ENCODE measurements around the gene LRFN4. TPM values are rescaled to one million over a fixed set of nuclear protein-coding genes. Genes with fewer than 3 reads are reported as not detected.

The LRFN4 gene
- total RNA-seq, 2 experiments from 2014 or later = 33.9 to 38.6 TPM

DNA sequence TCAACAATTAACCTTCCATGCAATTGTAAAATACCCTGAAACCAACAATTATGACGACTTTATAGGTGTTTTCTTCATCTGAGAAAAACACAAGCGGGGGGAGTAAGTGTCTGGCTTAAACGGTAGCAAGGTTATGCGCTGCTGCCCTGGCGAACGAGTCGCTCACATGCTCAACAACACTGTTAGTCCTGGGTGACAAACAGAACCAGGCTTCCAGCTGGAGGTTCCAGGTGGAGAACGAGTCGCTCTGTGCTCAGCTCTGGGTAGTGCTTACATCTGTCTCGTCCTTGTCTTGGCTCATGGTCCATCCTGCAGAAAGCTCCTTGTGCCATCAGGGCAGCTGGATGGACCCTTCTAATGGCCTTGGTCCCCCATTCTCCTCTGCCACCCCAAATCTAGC is 53.2 kb downstream of the LRFN4 start:
- ChIA-PET CTCF (ENCODE audit: unreplicated experiment) (no interaction called here), POLR2A (no interaction called here)
- no peak for DNase-seq (ENCODE audit: low spot score)
- Histone ChIP-seq H3K4me2 (ENCODE audit: low read length) (no peak overlapping the region), H3K9me3 (ENCODE audit: low read length) (no peaks in the 10 kb centered on the region), H3K79me2 (ENCODE audit: insufficient read depth, low read depth, low read length) (no peaks in the 10 kb centered on the region), H3K4me1 (ENCODE audit: insufficient read depth, low read length, poor library complexity, severe bottlenecking) (no peaks in the 10 kb centered on the region), H3K9me2 (ENCODE audit: insufficient read depth, low read length) (no peaks in the 10 kb centered on the region), H3K4me3 (ENCODE audit: low read depth, low read length, poor library complexity, severe bottlenecking) (no peak overlapping the region), H3K27ac (ENCODE audit: low read depth, low read length, poor library complexity, severe bottlenecking) (no peak overlapping the region), H4K20me1 (ENCODE audit: insufficient read depth, low read length) (no peaks in the 10 kb centered on the region), H3K36me3 (ENCODE audit: insufficient read depth, low read length) (no peaks in the 10 kb centered on the region), H2AFZ (ENCODE audit: low read length) (no peak overlapping the region)
- TF ChIP-seq, protein P1, sequence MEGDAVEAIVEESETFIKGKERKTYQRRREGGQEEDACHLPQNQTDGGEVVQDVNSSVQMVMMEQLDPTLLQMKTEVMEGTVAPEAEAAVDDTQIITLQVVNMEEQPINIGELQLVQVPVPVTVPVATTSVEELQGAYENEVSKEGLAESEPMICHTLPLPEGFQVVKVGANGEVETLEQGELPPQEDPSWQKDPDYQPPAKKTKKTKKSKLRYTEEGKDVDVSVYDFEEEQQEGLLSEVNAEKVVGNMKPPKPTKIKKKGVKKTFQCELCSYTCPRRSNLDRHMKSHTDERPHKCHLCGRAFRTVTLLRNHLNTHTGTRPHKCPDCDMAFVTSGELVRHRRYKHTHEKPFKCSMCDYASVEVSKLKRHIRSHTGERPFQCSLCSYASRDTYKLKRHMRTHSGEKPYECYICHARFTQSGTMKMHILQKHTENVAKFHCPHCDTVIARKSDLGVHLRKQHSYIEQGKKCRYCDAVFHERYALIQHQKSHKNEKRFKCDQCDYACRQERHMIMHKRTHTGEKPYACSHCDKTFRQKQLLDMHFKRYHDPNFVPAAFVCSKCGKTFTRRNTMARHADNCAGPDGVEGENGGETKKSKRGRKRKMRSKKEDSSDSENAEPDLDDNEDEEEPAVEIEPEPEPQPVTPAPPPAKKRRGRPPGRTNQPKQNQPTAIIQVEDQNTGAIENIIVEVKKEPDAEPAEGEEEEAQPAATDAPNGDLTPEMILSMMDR (conservative IDR thresholded peaks at IDR 0.05; ENCODE audit: low read length) = no peak
- no peak for TF ChIP-seq EZH2phosphoT487 (IDR thresholded peaks at IDR 0.05; ENCODE audit: borderline replicate concordance, low read depth, low read length)
- no TSS peak for BruUV-seq (replicated peaks)
- intact Hi-C loops (cut with micrococcal nuclease; ENCODE audit: unreplicated experiment) = no loop called here

Other genes starting within 250 kb of the LRFN4 start
- gene RBM14, start 240.4 kb upstream of the LRFN4 start, total RNA-seq (2014; rRNA removed; shearing (Covaris generic)) = 65.8 and 94.6 TPM in 2 replicates
- gene RBM14, start 240.4 kb upstream of the LRFN4 start, total RNA-seq (2022) = 227 and 243 TPM in 2 replicates
- 66.0 and 93.9 TPM in 2 replicates for gene RBM4, start 218.4 kb upstream of the LRFN4 start, total RNA-seq (2014; rRNA removed; shearing (Covaris generic))
- 139 and 140 TPM in 2 replicates for gene RBM4, start 218.4 kb upstream of the LRFN4 start, total RNA-seq (2022)
- 29.1 and 40.0 TPM in 2 replicates for gene RBM4B, start 179.2 kb upstream of the LRFN4 start, total RNA-seq (2014; rRNA removed; shearing (Covaris generic))
- gene RBM4B, start 179.2 kb upstream of the LRFN4 start, total RNA-seq (2022) = 38.3 and 39.4 TPM in 2 replicates
- 22.7 and 25.2 TPM in 2 replicates for gene SPTBN2, start 127.8 kb upstream of the LRFN4 start, total RNA-seq (2014; rRNA removed; shearing (Covaris generic))
- gene SPTBN2, start 127.8 kb upstream of the LRFN4 start, total RNA-seq (2022) = 13.0 and 16.2 TPM in 2 replicates
- gene RCE1, start 13.6 kb upstream of the LRFN4 start, total RNA-seq (2014; rRNA removed; shearing (Covaris generic)) = 45.3 and 62.9 TPM in 2 replicates
- 31.6 and 34.9 TPM in 2 replicates for gene RCE1, start 13.6 kb upstream of the LRFN4 start, total RNA-seq (2022)
- 10.4 and 10.5 TPM in 2 replicates for gene PC, start 101.3 kb downstream of the LRFN4 start, total RNA-seq (2014; rRNA removed; shearing (Covaris generic))
- gene PC, start 101.3 kb downstream of the LRFN4 start, total RNA-seq (2022) = 12.7 and 17.0 TPM in 2 replicates
- gene C11orf86, start 118.2 kb downstream of the LRFN4 start, total RNA-seq (2014; rRNA removed; shearing (Covaris generic)) = not detected in 2 replicates
- gene C11orf86, start 118.2 kb downstream of the LRFN4 start, total RNA-seq (2022) = not detected in 2 replicates
- 0.21 and 0.25 TPM in 2 replicates for gene SYT12, start 166.1 kb downstream of the LRFN4 start, total RNA-seq (2014; rRNA removed; shearing (Covaris generic))
- gene SYT12, start 166.1 kb downstream of the LRFN4 start, total RNA-seq (2022) = 0.72 and 0.87 TPM in 2 replicates
- not detected in 2 replicates for gene RHOD, start 199.8 kb downstream of the LRFN4 start, total RNA-seq (2014; rRNA removed; shearing (Covaris generic))
- gene RHOD, start 199.8 kb downstream of the LRFN4 start, total RNA-seq (2022) = not detected in 2 replicates

Measured in OCI-LY7 (cell line).